Measurements from ENCODE around the gene SLC2A8. TPM values are rescaled to one million over a fixed set of nuclear protein-coding genes. Genes with fewer than 3 reads are reported as not detected.

Gene SLC2A8
- total RNA-seq, 2 experiments from 2014 or later: 1.6 to 2.1 TPM

DNA sequence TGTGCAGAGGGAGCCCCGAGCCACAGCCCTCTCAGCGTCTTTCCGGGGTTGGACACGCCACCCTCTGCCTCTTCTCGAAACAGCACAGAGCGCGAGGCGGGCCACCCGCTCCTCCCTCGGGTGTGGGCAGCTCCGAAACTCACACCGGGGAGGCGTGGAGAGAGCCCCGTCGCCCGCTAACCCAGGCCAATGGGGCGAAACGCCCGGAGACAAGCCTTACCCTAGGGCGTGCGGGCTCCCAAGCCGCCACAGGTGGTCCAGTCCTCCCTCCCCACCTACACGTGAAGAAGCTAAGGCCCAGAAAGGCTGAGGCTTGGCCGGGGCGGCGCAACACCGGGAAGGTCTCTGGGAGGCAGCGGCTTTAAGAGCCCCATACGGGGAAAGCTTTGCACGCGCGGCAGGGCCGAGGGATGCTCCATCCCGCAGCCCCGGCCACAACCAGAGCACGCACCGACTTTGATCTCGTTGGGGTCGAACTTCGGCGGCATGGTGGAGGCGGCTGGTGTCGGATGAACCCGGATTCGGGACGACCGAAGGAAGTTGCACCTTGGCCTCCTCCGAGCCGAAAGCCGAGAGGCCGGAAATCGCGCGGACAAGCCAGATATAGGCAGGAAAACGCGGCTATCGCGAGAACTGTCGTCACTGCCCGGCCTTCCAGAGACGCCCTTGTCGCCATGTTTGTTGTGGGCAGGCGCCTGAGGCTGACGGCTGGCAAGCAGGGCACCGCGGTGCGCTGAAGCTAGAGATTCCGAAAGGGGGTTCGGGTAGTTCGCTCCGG lies 54.0 kb downstream of the SLC2A8 start, which contains the start of the genes LRSAM1 and RPL12:
Gene LRSAM1 (plus strand): TSS at position 681 of the 778 bp plus-strand sequence. CDS start 3,018 bp downstream, outside the sequence.
Gene RPL12 (minus strand): TSS at position 577 of the 778 bp plus-strand sequence. CDS start 89 bp downstream, at position 488.
- Mint-ChIP-seq H3K4me1 (ENCODE audit: low read depth) (peaks cover 38% of the 10 kb centered on the region), H3K27me3 (no peaks in the 10 kb centered on the region), H3K9me3 (no peaks in the 10 kb centered on the region), H3K4me3 (peak within 1 kb of the TSS; percentile 91), H3K36me3 (ENCODE audit: low read depth) (peaks cover 66% of the 10 kb centered on the region), H3K27ac (peak within 1 kb of the TSS; percentile 94)
- TF ChIP-seq, protein P1, sequence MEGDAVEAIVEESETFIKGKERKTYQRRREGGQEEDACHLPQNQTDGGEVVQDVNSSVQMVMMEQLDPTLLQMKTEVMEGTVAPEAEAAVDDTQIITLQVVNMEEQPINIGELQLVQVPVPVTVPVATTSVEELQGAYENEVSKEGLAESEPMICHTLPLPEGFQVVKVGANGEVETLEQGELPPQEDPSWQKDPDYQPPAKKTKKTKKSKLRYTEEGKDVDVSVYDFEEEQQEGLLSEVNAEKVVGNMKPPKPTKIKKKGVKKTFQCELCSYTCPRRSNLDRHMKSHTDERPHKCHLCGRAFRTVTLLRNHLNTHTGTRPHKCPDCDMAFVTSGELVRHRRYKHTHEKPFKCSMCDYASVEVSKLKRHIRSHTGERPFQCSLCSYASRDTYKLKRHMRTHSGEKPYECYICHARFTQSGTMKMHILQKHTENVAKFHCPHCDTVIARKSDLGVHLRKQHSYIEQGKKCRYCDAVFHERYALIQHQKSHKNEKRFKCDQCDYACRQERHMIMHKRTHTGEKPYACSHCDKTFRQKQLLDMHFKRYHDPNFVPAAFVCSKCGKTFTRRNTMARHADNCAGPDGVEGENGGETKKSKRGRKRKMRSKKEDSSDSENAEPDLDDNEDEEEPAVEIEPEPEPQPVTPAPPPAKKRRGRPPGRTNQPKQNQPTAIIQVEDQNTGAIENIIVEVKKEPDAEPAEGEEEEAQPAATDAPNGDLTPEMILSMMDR (IDR thresholded peaks at IDR 0.05): no peak
- CTCF ChIA-PET: interaction anchor here (0.9 kb wide), 1 partner anchor 227 kb away, joined by 3 read pairs; no protein-coding TSS in a partner anchor
- peak; percentile 71 for ATAC-seq
- POLR2A ChIA-PET: interaction anchor here (0.6 to 4.2 kb wide), 51 partner anchors 10 to 1625 kb away, joined by 3 to 52 read pairs (median 4); partner anchors contain the start of genes CDK9, SH2D3C, SLC2A8 and ST6GALNAC4
- intact Hi-C loops (cut with micrococcal nuclease): no loop called here
- peak; percentile 97 for DNase-seq

- TF ChIP-seq, protein P1 (IDR thresholded peaks at IDR 0.05): no peak
- ATAC-seq (no peak), DNase-seq (no peak)
- peak overlapping the region; percentile 94 for H3K27ac Mint-ChIP-seq
- ChIA-PET CTCF (interaction anchor here (0.9 kb wide), 1 partner anchor 227 kb away, joined by 3 read pairs; no protein-coding TSS in a partner anchor), POLR2A (interaction anchor here (0.6 to 4.2 kb wide), 40 partner anchors 9 to 643 kb away, joined by 3 to 52 read pairs (median 4); partner anchors contain the start of genes CDK9, SH2D3C, SLC2A8 and ZNF79)
- peaks cover 36% of the 10 kb centered on the region for H3K4me1 Mint-ChIP-seq (ENCODE audit: low read depth)
- no peaks in the 10 kb centered on the region for H3K9me3 Mint-ChIP-seq
- intact Hi-C loops (cut with micrococcal nuclease): no loop called here
- H3K27me3 Mint-ChIP-seq: no peaks in the 10 kb centered on the region
- H3K36me3 Mint-ChIP-seq (ENCODE audit: low read depth): peaks cover 60% of the 10 kb centered on the region
- peak overlapping the region; percentile 91 for H3K4me3 Mint-ChIP-seq
Observed at GRCh38 chr9:127451608-127451857, 54.6 kb downstream of the SLC2A8 start.

GRCh38 chr9:127451858-127452656 lies 55.1 kb downstream of the SLC2A8 start:
- Mint-ChIP-seq H3K4me1 (ENCODE audit: low read depth) (peaks cover 32% of the 10 kb centered on the region), H3K4me3 (peak overlapping the region; percentile 91), H3K27ac (peak overlapping the region; percentile 94), H3K9me3 (no peaks in the 10 kb centered on the region), H3K27me3 (no peaks in the 10 kb centered on the region), H3K36me3 (ENCODE audit: low read depth) (peaks cover 55% of the 10 kb centered on the region)
- intact Hi-C loops (cut with micrococcal nuclease): no loop called here
- ChIA-PET POLR2A (interaction anchor here (0.6 to 4.2 kb wide), 35 partner anchors 9 to 643 kb away, joined by 3 to 52 read pairs (median 5); partner anchors contain the start of genes SH2D3C, SLC2A8 and ZNF79), CTCF (interaction anchor here (0.9 kb wide), 1 partner anchor 228 kb away, joined by 3 read pairs; no protein-coding TSS in a partner anchor)
- ATAC-seq (peak; percentile 60), DNase-seq (peak; percentile 73)
- TF ChIP-seq, protein P1 (IDR thresholded peaks at IDR 0.05): no peak

DNA sequence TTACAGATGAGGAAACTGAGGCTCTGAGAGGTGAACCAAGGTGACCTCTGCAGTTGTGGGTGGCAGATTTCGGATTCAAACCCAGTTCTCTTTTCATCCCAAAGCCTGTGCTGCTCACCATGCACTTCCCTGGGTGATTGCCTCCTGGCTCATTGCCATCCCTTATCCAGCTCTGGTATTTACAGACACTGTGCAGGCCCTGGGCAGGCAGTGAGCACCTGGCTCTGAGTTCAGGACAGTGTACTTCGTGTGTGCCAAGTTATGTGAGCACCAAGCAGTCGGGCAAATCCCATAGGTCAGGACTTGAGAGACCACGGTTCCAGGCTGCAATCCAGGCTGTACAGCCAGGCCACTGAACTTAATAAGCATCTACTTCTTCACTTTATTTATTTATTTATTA lies 55.7 kb downstream of the SLC2A8 start:
- Mint-ChIP-seq H3K4me3 (peak overlapping the region; percentile 91), H3K27ac (no peak overlapping the region), H3K36me3 (ENCODE audit: low read depth) (peaks cover 51% of the 10 kb centered on the region), H3K4me1 (ENCODE audit: low read depth) (peaks cover 28% of the 10 kb centered on the region), H3K9me3 (no peaks in the 10 kb centered on the region), H3K27me3 (no peaks in the 10 kb centered on the region)
- TF ChIP-seq, protein P1 (IDR thresholded peaks at IDR 0.05): no peak
- POLR2A ChIA-PET: interaction anchor here (0.6 to 4.2 kb wide), 4 partner anchors 13 to 251 kb away, joined by 3 to 52 read pairs (median 3); partner anchors contain the start of gene ZNF79
- no peak for DNase-seq
- intact Hi-C loops (cut with micrococcal nuclease): no loop called here
- no peak for ATAC-seq
- CTCF ChIA-PET: no interaction called here

All from activated CD8-positive, alpha-beta T cell treated with anti-CD3 and anti-CD28 coated beads for 36 hours (primary cell).